SW 1271 (cell line): ENCODE data around the gene EME2.

Experiments
- DNase-seq, 2 experiments: peaks; one replicate each; lab custom pipeline; 2025; lab: John Stamatoyannopoulos, UW

Gene EME2

DNA sequence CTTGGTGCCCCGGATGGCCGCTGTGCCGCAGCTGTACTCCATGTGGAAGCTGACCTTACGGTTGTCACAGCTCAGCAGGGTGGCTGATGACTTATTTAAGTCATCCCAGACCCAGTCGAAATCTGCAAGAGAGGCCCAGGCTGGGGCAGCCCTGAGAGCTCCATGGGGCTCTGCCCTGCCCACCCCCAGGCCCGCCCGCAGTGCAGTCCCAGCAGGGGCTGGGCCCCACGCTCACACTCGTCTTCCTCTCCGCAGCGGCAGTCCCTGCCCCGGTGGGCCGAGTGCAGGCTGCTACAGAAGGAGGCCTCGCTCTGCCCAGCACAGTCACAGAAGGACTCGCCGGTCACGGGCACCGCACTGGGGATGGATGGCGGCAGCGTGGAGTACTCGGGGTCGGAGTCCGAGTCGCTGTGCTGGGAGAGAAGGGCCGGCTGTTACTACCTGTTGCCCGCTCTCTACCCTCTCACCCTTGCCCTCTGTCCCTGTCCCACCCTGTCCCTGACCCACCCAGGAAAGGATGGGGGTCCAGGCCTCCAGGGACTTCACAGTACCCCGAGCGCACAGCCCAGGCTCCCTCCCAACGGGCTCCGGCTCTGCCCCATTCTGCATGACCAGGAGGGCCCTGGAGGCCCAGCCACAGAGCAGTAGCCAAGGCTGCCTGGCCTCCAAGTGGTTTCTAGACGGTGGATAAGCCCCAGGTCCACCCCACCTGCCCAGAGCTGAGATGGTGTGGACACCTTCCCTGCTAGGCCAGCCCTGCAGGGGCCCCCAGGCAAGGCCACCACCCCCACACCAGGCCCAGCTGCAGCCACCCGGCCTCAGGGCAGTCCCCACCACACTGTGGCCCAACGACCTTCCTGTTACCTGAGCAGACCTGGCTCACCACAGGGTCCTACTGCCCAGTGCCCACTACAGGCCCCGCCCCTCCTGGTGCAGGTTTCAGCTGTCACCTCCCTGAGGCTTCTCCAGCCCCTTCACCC lies 5.9 kb downstream of the EME2 start:
- no peak for DNase-seq

DNA sequence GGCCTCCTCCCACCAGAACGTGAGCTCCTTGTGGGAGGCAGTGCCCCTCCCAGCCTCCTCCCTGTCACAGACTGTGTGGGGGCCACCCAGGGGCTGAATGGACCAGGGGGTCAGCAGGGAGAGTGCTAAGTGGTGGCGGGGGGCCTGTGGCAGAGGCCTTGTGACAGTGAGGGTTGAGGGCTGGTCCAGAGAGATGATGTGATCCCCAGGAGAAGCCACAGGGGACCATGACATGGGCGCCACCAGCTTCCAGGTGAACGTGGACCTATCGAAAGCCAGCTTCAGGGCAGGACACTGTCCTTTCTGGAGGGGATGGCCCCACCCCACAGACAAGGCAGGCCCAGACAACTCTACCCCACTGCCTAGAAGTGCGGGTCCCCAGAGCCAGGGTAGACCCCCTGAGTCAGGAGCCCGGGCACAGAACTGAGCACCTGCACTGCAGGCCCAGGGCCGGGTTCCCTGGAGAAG lies 6.7 kb downstream of the EME2 start:
- no peak for DNase-seq

DNA sequence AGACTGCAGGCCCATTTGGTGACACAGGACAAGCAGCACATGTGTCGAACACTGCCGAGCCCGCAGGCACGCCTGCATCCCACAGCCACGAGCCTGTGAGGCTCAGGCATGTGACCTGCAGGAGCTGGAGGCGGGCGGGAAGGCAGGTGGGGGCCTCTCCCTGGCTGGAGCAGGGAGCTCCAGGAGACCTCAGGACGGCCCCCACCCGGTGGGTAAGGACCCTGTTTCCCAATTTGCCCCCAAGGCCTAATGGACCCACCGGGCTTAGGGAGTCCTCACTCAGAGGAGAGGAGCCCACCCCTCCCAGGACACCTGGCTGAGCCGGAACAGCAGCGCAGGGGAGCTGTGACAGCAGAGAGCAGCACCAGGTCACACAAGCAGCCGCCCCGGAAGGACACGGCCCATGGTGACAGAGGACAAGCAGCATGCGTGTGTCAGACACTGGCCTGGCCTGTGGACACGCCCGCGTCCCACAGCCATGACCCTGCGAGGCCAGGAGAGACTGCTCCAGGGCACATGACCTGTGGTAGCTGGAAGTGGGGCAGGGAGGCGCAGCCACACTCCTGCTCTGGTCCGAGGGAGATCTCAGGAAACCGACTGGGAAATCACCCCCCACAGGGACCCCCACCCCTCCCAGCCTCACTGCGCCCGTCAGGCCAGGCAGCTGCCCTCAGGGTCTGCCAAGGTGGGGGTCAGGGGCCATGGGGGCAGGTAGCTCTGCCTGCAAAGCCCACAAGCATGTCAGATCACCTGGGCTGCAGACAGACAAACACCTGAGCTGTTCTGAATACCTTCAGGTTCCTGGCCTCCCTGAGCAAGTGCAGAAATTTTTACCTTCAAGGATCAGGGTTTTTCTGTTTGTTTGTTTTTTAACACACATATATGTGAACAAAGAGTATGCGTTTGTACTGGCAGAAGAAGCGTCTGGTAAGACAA lies 7.4 kb downstream of the EME2 start:
- DNase-seq: no peak

DNA sequence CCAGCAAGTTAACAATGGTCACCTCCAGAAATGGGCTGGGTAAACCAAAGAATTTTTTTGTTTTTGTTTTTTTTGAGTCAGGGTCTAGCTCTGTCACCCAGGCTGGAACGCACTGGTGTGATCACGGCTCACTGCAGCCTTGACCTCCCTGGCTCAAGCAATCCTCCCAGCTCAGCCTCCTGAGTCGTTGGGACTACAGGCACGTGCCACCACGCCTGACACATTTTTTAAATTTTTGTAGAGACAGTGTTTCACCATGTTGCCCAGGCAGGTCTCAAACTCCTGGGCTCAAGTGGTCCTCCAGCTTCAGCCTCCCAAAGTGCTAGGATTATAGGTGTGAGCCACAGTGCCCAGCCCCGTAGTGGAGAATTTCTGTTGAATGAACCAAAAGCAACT lies 8.1 kb downstream of the EME2 start:
- no peak for DNase-seq

DNA sequence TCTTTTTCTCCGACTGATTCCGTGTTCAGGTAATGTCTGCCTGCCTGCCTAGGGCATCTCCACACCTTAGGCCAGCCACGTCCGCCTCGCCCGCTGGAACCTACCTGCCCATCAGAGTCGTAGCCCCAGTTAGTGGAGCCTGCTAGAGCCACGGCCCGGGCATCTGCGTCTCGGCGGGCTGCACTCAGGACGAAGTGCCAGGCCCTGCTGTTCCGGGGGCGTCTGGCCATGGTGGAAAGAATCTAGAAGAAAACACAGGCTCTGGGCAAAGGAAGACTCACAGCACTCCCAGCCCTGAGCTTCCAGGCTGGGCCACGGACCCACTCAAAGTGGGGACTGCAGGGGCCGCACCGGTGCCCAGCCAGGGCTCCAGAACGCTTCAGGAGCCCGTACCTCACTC lies 8.6 kb downstream of the EME2 start:
- no peak for DNase-seq

DNA sequence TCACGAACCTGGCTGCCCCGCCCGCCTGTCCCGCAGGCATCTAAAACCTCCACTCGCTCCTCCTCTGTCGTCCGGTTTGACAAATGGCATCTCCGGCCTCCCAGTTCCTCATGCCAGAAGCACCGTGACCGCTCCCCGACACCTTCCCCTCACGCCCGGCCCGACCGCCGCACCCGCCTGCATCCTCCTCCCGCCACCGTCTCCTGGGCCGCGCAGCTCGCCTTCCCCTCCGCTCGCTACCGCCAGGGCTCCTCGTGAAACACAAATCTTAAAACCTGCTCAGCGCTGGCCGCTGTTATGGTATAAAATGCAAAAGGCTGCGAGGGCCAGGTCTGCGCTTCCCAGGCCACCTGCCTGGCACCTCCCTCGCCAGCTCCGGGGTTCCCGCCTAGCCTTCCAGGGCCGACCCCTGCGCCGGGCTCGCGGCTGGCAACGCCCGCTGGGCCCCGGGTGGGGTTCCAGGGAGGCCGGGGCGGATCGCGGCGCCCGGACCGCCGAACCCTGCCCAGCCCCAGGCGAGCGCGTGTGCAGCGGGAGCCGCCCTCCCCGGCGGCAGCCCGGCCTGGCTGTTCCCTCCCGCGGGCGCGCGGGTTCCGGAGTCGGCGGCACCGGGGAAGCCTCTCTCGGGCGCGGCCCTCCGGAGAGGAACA lies 9.3 kb downstream of the EME2 start:
- no peak for DNase-seq

DNA sequence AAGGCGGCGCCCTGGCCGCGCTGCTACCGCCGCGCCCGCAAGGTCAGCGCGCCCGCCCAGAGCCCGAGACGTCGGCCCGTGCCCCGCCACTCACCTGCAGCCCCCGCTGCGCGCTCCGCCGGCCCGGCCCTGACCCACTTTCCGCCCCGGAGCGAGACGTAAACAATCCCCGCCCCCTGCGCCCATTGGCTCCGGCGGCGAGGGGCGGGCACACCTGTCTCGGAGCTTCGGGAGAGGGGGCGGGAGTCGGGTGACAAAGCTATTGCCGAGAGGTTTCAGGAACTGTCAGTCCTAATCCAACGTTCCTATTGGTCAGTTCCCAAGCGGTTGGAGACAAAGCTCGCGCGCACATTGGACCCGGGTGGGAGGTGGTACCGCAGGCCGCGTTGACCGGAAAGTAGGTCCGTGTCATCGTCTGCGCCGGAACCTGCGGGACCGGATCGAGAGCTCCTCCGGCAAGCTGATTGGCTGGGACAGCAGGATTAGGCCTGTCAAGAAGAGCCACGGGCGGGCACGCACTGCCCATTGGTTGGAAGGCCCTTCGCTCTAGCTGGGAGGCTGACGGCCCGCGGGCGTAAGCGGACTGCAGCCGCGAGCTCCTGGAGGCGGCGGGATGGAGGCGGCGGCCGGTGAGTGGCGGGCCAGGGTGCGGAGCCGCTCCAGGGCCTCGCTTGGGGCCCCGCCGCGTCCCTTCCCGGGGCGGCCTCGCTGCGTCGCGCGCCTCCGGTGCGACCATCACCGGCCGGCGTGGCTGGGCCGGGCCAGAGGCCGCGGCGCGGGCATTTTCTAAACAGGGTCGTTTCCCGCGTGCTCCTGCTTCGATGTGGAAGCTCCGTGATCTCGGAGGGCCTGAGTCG lies 10.0 kb downstream of the EME2 start, which contains the start of the genes NUBP2 and SPSB3:
NUBP2 (plus strand) TSS at position 553 of the 857 bp plus-strand sequence; CDS start at position 614, 61 bp downstream.
SPSB3 (minus strand) TSS at position 164 of the 857 bp plus-strand sequence. CDS start 1,088 bp downstream, outside the sequence.
- peak; percentile 87 to 97 for DNase-seq

DNA sequence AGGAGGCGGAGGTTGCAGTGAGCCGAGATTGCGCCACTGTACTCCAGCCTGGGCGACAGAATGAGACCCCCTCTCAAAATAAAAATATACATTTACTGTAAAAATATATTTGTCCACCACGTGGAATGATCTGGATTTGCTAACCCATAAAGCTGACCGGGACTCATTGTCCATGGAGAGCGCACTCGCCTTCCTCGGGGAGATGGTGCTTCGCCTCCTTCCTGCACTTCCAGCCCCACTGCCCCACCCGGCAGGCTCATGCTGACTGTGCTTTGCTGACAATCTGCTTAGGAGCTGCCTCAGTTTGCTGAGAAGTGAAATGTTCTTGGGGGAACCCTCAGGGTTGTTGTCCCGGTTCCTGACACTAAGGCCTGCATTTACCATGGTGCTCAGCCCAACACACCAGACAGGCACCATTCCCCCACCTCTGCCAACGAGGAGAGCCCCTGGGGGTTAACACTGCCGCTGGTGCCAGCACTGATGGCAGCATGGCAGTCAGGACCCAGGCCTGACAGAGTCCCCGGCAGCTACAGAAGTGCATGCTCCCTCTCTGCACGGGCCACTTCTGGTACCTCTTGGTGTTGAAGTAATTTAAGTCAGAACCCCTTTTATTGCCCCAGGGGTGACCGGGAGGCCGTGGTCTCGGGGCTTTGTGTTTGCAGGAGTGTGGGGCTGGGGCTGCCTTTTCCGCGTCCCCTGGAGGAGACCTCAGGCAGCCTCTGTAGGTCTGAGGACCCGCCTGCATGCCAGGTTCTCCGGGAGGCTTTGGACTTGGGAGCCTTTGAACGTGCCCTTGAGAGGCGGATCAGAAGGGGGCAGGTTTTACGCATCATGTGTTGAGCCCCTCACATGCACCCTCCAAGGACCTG lies 12.6 kb downstream of the EME2 start:
- no peak for DNase-seq

DNA sequence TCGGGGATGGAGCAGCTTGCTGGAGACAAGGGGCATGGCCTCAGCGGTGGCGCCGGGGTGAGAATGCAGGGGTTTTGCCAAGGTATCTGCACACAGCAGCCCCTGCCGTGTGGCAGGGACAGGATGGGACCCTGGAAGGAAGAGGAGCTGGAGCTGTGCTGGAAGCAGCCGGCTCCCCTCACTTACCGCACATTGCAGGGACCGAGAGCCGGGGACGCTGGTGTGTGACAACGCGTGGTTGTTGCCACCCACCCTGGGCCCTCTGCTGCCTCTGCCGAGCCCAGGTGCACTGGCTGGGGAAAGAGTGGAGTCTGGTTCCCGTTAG lies 13.2 kb downstream of the EME2 start:
- no peak for DNase-seq

DNA sequence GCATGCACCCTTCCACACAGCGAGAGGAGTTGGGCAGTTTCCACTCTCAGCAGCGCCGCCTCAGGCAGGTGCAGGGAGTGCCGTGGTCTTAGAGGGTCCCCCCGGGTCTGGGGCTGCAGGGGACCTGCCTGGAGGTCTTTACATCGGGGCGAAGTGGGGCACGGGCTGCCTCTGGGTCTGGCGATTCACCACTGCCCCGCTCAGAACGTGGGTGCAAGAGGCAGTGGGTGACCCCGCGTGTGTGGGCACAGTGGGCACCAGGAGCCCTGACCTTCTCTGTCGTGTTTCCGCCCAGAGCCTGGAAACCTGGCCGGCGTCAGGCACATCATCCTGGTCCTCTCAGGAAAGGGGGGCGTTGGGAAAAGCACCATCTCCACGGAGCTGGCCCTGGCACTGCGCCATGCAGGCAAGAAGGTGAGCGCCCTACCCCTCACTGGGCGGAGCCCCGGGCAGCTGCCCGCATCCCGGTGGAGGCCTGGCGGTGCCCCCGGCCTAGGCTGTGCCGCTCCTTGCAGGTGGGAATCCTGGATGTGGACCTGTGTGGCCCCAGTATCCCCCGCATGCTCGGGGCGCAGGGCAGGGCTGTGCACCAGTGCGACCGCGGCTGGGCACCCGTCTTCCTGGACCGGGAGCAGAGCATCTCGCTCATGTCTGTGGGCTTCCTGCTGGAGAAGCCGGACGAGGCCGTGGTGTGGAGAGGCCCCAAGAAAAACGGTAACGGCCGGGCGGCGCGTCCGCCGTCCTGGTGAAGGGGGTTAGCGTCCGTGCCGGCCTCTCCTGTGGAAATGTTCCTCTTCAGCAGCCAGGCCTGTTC lies 13.8 kb downstream of the EME2 start:
- DNase-seq: no peak

DNA sequence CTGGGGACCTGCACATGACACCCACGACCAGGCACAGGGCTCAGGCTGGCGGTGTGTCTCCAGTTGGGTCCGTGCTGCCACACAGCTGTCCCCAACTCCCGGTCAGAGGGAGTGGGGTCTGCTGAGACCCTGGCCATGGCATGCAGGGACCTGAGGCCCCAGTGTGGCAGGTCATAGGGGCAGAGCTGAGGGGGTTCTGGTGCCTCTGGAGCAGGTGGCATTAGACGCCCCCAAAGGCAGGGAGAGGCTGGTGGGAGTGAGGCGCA lies 14.4 kb downstream of the EME2 start:
- DNase-seq: no peak

DNA sequence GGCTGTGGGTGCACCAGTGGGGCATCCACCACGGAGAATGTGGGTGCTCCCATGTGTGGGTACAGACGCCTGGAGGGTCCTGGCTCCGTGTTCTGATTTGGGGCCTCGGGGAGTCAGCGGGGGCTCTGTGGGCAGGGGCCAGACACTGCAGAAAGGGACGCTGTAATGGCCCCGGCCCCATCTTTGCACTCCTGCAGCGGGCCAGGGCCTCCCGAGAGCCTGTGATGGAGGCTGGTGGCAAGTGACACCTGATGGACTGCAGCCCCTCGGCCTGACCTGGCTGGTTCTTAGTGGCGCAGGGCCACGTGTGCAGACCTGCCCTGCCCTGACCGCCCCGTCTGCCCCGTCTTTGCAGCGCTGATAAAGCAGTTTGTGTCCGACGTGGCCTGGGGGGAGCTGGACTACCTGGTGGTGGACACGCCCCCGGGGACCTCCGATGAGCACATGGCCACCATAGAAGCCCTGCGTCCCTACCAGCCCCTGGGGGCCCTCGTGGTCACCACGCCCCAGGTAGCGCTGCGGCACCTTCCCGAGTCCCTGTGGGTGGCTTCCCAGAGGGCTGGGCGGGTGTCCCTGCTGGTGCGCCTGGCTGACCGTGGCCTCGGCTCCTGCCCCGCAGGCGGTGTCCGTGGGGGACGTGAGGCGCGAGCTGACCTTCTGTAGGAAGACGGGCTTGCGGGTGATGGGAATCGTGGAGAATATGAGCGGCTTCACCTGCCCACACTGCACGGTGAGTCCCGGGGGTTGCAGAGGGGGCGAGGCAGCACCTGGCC lies 14.9 kb downstream of the EME2 start:
- no peak for DNase-seq

DNA sequence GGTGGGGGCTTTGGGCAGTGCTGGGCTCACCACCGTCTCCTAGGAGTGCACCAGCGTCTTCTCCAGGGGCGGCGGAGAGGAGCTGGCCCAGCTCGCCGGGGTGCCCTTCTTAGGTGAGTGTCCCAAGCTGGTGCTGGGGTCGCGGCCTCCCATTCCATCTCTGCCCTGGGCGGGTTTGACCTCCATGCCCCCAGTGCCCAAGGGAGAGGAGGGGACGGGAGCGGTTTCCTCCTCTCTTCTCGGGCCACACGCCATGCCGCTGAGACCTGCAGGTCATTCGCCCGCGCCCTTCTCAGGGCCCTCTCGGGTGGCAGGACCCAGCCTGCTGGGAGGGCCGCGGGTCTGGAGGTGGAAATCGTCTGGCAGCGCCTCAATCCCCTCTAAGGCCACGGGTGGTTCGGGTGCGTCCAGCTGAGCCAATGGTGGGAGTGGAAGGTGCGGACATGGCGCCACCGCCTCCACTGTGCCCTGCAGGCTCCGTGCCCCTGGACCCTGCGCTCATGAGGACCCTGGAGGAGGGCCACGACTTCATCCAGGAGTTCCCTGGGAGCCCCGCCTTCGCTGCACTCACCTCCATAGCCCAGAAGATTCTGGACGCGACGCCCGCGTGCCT lies 15.6 kb downstream of the EME2 start:
- no peak for DNase-seq

DNA sequence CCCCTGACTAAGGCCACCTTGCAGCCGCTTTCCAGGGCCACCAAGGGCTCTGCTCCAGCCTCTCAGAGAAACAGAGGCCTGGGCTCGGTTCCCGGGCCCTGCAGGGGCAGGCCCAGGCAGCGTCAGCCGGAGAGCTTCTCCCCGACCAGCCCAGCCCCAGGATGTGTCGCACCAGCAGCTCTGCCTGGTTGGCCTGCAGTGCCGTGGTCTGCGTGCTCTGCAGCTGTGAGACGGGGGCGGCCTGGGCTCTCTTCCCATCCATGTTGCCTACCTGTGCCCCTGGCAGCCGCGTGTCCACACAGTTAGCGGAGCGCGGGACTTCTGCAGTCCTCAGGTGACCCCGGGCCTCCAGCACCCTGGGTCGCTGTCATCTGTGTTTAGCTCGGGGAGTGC lies 16.1 kb downstream of the EME2 start:
- no peak for DNase-seq

DNA sequence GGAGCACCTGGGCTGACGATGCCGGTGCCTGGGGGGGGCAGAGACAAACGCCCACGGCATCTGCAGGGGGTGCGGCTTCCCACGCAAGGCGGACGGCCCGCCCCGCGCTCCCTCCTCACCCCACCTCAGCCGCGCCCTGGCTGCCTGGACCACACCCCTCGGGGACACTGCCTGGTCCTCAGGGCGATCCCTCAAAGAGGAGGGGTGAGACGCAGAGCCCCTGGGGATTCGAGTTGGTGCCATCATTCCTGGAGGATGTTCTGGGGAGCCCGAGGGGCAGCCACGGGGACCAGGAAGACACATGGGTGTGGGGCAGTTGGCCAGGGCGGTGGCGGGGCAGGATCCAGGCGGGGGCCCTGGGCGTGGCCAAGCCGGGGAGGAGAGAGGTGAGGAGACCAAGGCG lies 17.0 kb downstream of the EME2 start:
- DNase-seq: no peak

DNA sequence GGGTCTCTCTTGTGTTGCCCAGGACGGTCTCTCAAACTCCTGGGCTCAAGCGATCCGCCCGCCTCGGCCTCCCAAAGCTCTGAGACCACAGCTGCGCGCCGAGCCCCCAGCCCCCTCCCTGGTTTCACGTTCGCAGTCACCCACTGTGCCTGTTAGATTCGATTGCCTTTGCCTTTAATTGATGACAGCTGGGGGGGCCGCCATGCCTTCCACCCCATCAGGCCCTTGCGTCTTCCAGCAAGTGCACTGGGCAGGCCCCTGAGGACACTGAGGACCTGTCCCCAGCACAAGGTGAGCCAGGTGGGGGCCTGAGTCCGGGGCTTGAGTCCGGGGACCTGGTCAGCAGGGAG lies 17.6 kb downstream of the EME2 start:
- no peak for DNase-seq

DNA sequence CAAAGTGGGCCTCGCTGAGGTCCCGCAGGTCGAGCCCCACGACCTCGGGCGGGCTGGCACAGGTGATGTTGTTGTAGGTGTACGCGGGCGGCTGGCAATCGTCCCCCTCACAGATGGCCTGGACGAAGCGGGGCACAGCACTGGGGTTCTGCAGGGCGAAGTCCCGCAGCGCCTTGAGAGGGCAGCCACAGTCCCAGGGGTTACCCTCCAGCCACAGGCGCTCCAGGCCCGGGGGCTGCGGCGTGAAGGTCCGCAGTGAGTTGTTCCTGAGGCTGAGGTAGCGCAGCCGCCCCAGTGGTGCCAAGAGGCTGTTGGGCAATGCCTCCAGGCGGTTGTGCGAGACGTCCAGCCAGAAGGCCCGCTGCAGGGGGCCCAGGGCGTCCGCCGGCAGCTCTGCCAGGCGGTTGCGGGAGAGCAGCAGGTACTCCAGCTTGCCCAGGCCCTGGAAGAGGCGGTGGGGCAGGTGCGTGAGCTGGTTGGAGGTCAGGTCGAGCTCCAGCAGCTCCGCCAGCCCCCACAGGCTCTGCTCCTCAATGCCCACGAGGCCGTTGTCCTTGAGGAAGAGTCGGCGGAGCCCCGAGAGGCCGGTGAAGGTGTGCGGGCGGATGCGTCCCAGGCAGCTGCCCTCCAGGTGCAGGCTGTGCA lies 18.1 kb downstream of the EME2 start:
- no peak for DNase-seq
